ENCODE results near the gene CHCHD6.

CHCHD6 gene

GRCh38 chr3:126753191-126754160, 49.4 kb downstream of the CHCHD6 start:
- TF ChIP-seq POLR2AphosphoS5 (IDR thresholded peaks at IDR 0.05; ENCODE audit: low read depth, low read length), result no peak
- TF ChIP-seq SIN3A (IDR thresholded peaks at IDR 0.05; ENCODE audit: borderline replicate concordance, insufficient read depth, low read length), result no peak
- no peak for TF ChIP-seq FOXP2 (optimal IDR thresholded peaks at IDR 0.05; ENCODE audit: borderline replicate concordance, extremely low read depth, extremely low read length, insufficient read depth)
- TF ChIP-seq TAF1 (IDR thresholded peaks at IDR 0.05; ENCODE audit: borderline replicate concordance, insufficient read depth, low read length), result no peak
- TF ChIP-seq REST (IDR thresholded peaks at IDR 0.05; ENCODE audit: insufficient read depth in 1 of 2, low read depth in 2 of 2, low read length in 2 of 2), result no peak

- TF ChIP-seq REST (IDR thresholded peaks at IDR 0.05; ENCODE audit: insufficient read depth in 1 of 2, low read depth in 2 of 2, low read length in 2 of 2), result no peak
- no peak for TF ChIP-seq POLR2AphosphoS5 (IDR thresholded peaks at IDR 0.05; ENCODE audit: low read depth, low read length)
- no peak for TF ChIP-seq SIN3A (IDR thresholded peaks at IDR 0.05; ENCODE audit: borderline replicate concordance, insufficient read depth, low read length)
- TF ChIP-seq TAF1 (IDR thresholded peaks at IDR 0.05; ENCODE audit: borderline replicate concordance, insufficient read depth, low read length), result no peak
- TF ChIP-seq FOXP2 (optimal IDR thresholded peaks at IDR 0.05; ENCODE audit: borderline replicate concordance, extremely low read depth, extremely low read length, insufficient read depth), result no peak
Measured at GRCh38 chr3:126755866-126756265, 51.8 kb downstream of the CHCHD6 start.

GRCh38 chr3:126758026-126758425, 54.0 kb downstream of the CHCHD6 start:
- TF ChIP-seq FOXP2 (optimal IDR thresholded peaks at IDR 0.05; ENCODE audit: borderline replicate concordance, extremely low read depth, extremely low read length, insufficient read depth), result no peak
- TF ChIP-seq POLR2AphosphoS5 (IDR thresholded peaks at IDR 0.05; ENCODE audit: low read depth, low read length), result no peak
- no peak for TF ChIP-seq SIN3A (IDR thresholded peaks at IDR 0.05; ENCODE audit: borderline replicate concordance, insufficient read depth, low read length)
- TF ChIP-seq TAF1 (IDR thresholded peaks at IDR 0.05; ENCODE audit: borderline replicate concordance, insufficient read depth, low read length), result no peak
- TF ChIP-seq REST (IDR thresholded peaks at IDR 0.05; ENCODE audit: insufficient read depth in 1 of 2, low read depth in 2 of 2, low read length in 2 of 2), result no peak

GRCh38 chr3:126758882-126759281, 54.8 kb downstream of the CHCHD6 start:
- TF ChIP-seq SIN3A (IDR thresholded peaks at IDR 0.05; ENCODE audit: borderline replicate concordance, insufficient read depth, low read length), result no peak
- TF ChIP-seq FOXP2 (optimal IDR thresholded peaks at IDR 0.05; ENCODE audit: borderline replicate concordance, extremely low read depth, extremely low read length, insufficient read depth), result no peak
- no peak for TF ChIP-seq REST (IDR thresholded peaks at IDR 0.05; ENCODE audit: insufficient read depth in 1 of 2, low read depth in 2 of 2, low read length in 2 of 2)
- TF ChIP-seq POLR2AphosphoS5 (IDR thresholded peaks at IDR 0.05; ENCODE audit: low read depth, low read length), result no peak
- no peak for TF ChIP-seq TAF1 (IDR thresholded peaks at IDR 0.05; ENCODE audit: borderline replicate concordance, insufficient read depth, low read length)
